Stimulated activated CD8-positive, alpha-beta memory T cell treated with anti-CD3 and anti-CD28 coated beads, Interleukin-12 subunit alpha, Interleukin-12 subunit beta, amount 100 ng/mL, for 1 hour (primary cell): ENCODE data around the gene MRPS16.

ENCODE experiments used
- DNase-seq: peaks from one replicate; pipeline ENCODE4 v3.0.0-alpha.2; 2020; ENCODE audit warnings: low read depth

Gene MRPS16

GRCh38 chr10:73239908-73240307 is 12.5 kb downstream of the MRPS16 start:
- no peak for DNase-seq

GRCh38 chr10:73238990-73239566 is 13.4 kb downstream of the MRPS16 start:
- no peak for DNase-seq

GRCh38 chr10:73234695-73235094 is 17.7 kb downstream of the MRPS16 start:
- DNase-seq, result no peak

DNA sequence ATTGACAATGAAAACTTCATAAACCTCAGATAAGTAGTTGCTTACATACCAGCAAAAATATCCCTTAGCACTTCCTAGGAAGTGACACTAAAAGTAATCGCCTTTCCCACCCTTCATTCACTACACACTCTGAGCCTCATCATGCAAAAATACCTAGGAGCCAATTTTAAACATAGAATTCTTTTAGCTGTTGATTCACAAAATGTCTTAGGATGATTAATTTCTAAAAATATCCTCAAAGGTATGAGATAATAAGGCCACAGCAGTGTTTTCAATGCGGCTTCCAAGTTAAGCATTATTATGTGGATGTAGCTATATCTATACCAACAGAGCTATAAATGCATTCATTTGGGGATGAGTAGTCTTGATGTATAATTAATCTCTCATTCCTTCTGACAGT is 18.6 kb downstream of the MRPS16 start:
- DNase-seq, result no peak

DNA sequence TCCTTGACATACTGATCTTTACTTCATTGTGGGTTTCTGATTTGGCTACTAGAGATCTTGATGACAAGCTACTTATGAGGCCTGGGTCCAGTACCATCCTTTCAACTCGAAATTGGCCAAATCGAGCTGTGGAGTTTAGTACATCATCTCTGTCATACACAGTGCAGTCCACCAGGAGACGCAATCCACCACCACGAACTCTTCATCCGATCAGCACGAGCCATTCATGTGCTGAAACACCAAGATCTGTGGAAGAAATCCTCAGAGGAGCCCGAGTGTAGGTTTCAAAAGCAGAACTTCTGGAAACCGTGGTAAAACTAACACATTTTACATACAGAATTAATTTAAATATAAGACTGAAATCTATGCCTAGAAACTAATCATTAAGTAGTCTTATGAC is 19.6 kb downstream of the MRPS16 start:
- no peak for DNase-seq

DNA sequence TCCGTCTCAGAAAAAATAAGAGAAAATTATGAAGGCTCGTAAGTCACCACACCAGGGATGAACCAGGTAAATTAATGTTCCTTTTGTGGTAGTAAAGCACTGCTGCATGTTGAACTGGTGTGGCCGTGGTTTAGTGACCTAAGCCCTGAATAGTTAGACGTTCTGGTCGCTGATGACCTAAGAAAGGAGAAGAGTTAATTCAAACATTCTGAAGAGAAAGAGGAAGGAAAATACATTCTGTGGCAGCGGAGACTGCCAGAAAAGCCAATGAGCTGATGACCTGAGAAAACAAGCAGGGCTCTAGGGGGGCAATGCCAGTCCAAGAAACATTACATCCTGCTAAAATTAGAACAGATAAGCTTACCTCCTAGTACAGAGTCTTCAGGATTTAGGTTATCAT is 22.9 kb downstream of the MRPS16 start:
- DNase-seq, result no peak

GRCh38 chr10:73228247-73228646 is 24.2 kb downstream of the MRPS16 start:
- DNase-seq, result no peak

DNA sequence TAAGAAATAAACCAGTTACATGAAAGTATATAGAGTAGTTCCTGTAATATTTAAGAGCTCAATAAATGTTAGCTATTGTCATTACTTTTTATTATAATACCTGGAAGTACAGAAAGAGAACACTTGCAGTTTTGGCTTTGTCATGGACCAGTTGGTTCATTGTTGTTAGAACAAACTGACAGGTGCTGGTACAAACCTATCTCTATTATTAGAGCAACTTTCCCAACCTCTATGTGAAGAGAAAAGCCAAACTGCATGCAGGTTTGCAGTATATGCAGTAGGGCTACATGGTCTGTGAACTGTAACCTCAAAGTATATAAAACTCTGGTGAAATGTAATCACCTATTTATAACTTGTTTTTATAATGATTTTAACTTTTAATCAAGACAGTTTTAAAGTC is 25.8 kb downstream of the MRPS16 start:
- no peak for DNase-seq

DNA sequence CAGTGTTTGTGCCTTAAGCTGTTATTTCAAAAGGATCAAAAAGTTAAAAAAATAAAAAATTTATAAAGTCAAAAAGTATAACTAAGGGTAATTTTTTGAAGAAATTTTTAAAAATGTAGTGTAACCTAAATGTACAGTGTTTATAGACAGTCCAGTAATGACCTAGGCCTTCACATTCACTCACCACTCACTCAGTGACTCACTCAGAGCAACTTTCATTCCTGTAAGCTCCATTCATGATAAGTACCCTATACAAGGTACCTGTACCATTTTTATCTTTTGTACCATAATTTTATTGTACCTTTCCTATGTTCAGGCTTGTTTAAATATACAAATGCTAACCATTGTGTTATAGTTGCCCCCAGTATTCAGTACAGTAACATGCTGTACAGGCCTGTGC is 26.9 kb downstream of the MRPS16 start:
- no peak for DNase-seq

DNA sequence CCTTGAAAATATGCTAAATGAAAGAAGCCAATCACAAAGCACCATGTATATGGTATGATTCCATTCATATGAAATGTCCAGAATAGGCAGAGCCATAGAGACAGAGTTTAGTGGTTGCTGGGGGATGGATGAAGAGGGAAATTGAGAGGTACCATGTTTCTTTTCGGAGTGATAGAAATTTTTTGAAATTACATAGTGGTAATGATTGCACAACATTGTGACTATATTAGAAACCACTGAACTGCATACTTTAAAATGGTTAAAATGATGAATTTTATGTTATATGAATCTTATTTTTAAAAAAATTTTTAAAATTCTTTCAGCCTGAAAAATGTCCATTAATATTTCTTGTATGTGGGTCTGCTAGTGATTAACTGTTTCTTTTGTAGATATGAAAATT is 31.5 kb downstream of the MRPS16 start:
- no peak for DNase-seq

DNA sequence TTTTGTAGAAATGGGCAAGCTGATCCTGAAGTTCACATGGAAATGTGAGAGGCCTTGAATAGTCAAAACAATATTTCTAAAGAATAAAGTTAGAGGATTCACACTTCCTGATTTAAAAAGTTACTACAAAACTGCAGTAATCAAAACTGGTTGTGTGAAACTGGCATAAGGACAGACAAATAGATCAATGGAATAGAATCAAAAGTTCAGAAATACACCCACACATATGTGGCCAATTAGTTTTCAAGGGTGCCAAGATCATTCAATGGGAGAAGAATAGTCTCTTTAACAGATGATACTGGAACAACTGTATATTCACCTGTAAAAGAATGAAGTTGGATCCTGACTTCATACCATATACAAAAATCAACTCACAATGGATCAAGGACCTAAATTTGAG is 33.1 kb downstream of the MRPS16 start:
- no peak for DNase-seq

DNA sequence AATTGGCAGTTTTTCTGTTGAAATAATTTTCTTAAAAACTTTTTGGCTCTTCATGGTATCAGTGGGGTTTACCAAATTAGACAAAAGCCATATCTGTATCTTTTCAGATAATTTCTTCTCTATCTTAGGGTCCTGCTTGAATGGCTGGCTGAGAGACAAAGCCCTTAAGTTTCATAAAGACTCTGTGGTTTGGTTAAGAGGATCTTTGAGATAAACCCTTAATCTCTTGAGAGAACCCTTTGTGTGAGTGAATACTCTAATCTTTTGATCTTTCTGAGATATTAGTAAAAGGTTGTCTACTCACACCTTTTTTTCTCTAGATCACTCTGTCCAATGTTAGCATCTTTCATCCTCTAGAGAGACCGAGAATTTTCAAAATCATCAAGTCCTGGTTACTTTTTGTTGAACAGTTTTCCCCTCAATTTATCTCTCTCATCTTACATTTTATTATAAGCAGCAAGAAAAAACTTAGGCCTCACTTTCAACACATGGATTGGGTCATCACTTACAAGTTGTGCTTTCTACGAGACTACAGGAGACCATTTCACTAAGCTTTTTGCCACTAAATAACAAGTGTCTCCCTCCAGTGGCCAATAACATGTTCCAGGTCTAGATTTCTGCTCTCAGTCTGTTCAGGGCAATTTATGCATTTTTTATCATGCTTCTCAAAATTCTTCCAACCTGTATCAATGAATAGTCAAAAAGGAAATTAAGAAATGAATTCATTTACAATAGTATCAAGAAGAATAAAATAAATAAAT is 33.8 kb downstream of the MRPS16 start:
- DNase-seq, result no peak

GRCh38 chr10:73217628-73218027 is 34.8 kb downstream of the MRPS16 start:
- no peak for DNase-seq

DNA sequence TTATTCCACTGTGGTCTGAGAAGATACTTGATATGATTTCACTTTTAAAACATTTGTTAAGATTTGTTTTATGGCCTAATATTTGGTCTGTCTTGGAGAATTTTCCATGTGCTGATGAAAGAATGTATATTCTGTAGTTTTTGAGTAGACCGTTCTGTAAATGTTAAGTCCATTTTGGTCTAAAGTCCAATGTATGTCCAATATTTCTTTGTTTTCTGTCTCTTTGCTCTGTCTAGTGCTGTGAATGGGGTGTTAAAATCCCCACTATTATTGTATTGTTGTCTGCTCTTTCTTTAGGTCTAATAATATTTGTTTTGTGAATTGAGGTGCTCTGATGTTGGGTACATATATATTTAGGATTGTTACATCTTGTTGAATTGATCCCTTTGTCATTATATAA is 36.7 kb downstream of the MRPS16 start:
- DNase-seq, result no peak

- DNase-seq, result no peak
Measured at GRCh38 chr10:73211106-73211811, 41.2 kb downstream of the MRPS16 start.

DNA sequence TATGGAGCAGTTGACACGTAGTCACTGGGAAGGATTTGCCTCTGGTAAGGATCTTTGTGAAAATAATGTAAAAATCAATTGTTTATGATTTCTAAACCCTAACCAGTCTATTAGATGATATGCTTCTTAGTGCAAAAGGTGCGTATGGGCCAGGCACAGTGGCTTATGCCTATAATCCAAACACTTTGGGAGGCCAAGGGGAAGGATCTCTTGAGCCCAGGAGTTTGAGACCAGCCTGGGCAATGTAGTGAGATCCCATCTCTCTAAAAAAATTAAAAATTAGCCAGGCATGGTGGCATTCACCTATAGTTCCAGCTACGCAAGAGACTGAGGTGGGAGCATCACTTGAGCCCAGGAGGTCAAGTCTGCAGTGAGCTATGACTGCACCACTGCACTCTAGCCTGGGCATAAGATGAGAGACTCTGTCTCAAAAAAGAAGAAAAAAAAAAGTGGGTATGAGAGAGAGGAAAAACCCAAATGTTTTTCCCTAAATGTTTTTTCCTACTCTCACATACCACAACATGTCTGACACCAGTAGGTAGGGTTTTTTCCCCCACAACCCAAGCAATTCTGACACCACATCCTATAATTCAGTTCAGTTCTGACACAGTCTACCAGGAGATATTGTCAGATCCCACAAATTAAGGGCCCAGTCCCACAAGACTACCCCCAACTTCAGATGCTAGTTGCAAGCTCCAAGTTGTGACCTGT is 41.9 kb downstream of the MRPS16 start:
- DNase-seq, result no peak

DNA sequence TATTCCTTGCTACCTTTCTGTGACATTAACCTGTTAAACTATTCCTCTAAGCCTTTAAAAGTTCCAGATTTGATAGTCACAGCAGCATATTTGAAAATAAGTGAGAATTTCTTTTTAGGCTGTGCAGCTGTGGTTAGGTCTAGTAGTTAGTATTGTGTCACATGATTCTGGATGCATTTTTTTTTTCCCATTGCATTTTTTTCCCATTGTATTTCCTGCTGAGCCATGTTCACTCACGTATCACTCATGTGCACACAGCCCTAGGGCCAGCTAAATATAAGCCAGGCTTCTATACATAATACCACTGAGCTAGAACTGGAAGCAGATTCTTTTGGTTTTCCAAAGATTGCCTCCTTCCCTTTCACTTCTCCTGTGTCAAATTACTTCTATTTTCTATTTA is 42.7 kb downstream of the MRPS16 start:
- no peak for DNase-seq

GRCh38 chr10:73207883-73208282 is 44.6 kb downstream of the MRPS16 start:
- DNase-seq, result no peak

- DNase-seq, result no peak
Measured at GRCh38 chr10:73206385-73206784, 46.1 kb downstream of the MRPS16 start.

GRCh38 chr10:73205890-73206289 is 46.6 kb downstream of the MRPS16 start:
- DNase-seq, result no peak

GRCh38 chr10:73205081-73205480 is 47.4 kb downstream of the MRPS16 start:
- DNase-seq, result no peak
